KBM-7 (cell line): ENCODE measurements around the gene RCL1.
"Not testable (repeated sequence)": the region's sequence is repeated elsewhere in the genome, so short reads cannot be mapped to it uniquely, and the experiment has no call there.

Experiments
- DNase-seq: peaks from one replicate; pipeline ENCODE4 v3.0.0-alpha.2; 2015
- in situ Hi-C: fragments of 300-500 bp; cut with MboI; formaldehyde crosslinking; loops from 2 replicates; pipeline ENCODE4 v1.14.3; 2020; ENCODE audit warnings: low sequenced_read_pairs, low pct_unique_long_range_greater_than_20kb, mixed read lengths

Gene RCL1

DNA sequence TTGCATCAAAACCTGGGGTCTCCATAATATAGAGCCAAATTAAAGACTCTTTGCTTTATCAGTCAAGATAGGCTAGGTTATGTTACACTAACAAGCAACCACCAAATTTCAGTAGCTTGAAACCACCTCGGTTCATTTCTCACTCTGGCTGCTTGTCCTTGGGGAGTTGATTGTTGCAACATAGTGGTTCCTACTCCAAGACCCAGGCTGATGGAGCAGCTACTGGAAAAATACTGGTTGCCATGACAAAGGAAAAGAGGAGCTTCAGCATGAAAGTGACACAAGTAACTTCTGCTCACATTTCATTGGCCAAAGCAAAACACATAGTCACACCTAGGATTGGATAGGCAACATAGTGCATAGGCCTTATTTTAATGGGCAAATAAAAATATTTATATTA is 18.5 kb upstream of the RCL1 start:
- in situ Hi-C loops, result loop anchor here (25.0 kb wide), 4 partner anchors 213 to 813 kb away; partner anchors contain the start of genes INSL6, JAK2 and PLGRKT

DNA sequence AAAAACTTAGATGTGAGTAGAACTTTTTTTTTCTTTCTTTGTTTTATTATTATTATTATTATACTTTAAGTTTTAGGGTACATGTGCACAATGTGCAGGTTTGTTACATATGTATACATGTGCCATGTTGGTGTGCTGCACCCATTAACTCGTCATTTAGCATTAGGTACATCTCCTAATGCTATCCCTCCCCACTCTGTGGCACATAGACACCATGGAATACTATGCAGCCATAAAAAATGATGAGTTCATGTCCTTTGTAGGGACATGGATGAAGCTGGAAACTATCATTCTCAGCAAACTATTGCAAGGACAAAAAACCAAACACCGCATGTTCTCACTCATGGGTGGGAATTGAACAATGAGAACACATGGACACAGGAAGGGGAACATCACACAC is 17.8 kb upstream of the RCL1 start:
- in situ Hi-C loops, result loop anchor here (25.0 kb wide), 4 partner anchors 212 to 812 kb away; partner anchors contain the start of genes INSL6, JAK2 and PLGRKT
- DNase-seq, result not testable (repeated sequence)

More for the DNA sequence above, 18.5 kb upstream of the RCL1 start:
- no peak for DNase-seq

DNA sequence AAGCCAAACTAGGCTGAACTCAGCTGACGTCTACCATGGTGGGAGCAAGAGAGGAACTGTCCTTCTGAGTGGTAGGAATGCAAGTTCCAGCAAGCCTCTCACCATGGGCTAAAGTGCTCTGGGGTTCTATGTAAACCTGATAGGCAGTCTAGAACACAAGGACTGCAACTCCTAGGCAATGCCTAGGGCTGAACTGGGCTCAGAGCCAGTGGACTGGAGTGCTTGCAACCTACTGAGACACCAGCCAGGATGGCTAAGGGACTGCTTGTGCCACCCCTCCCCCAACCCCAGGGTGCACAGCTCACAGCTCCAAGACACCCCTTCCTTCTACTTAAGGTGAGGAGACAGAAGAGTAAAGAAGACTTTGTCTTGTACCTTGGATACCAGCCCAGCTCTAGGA is 12.1 kb upstream of the RCL1 start:
- in situ Hi-C loops, result no loop called here

DNA sequence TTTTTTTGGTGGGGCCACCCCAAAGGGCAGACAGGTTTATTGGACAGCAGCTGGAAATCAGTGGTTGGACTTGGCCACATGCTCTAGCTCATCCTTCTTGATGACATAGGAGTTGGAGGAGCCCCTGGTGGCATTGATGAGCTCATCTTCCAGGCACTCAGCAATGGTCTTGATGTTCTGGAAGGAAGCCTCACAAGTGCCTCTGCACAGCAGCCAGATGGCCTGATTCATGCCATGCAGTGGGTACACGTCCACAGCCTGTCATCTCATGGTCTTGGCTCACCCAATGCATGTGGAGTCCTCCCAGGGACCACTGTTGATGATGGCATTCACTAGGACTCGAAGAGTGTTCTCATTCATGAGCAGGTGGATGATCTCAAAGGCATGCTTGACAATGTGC is 11.3 kb upstream of the RCL1 start:
- no peak for DNase-seq
- in situ Hi-C loops, result no loop called here

More for the DNA sequence above, 12.1 kb upstream of the RCL1 start:
- no peak for DNase-seq

DNA sequence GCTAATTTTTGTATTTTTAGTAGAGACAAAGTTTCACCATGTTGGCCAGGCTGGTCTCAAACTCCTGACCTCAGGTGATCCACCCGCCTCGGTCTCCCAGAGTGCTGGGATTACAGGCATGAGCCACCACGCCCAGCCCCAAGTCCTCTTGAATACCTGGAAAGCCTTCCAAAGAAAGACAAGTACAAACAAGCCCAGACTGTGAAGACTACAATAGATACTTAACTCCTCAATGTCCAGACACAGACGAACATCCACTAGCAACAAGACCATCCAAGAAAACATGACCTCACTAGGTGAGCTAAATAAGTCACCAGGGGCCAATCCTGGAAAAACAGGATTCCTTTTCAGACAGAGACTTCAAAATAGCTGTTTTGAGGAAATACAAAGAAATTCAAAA is 9.6 kb upstream of the RCL1 start:
- in situ Hi-C loops, DNase-seq: not testable (repeated sequence)

DNA sequence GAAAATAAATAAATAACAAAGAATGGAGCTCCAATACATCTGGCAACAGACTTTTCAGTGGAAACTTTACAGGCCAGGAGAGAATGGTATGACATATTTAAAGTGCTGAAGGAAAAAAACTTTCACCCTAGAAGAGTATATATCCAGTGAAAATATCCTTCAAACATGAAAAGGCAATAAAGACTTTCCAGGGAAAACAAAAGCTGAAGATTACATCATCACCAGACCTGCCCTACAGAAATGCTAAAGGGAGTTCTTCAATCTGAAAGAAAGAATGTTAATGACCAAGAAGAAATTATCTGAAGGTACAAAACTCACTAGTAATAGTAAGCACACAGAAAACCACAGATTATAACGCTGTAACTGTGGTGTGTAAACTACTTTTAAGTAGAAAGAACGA is 8.3 kb upstream of the RCL1 start:
- no peak for DNase-seq
- in situ Hi-C loops, result no loop called here

DNA sequence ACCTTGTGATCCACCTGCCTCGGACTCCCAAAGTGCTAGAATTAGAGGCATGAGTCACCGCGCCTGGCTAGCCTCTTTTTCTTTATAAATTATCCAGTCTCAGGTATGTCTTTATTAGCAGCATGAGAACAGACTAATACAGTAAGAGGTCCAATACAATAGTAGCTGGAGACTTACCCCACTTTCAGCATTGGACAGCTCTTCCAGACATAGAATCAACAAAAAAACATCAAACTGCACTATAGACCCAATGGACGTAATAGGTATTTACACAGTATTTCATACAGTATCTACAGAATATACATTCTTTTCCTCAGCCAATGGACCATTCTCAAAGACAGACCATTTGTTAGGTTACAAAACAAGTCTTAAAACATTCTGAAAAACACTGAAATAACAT is 6.1 kb upstream of the RCL1 start:
- no peak for DNase-seq
- in situ Hi-C loops, result no loop called here

DNA sequence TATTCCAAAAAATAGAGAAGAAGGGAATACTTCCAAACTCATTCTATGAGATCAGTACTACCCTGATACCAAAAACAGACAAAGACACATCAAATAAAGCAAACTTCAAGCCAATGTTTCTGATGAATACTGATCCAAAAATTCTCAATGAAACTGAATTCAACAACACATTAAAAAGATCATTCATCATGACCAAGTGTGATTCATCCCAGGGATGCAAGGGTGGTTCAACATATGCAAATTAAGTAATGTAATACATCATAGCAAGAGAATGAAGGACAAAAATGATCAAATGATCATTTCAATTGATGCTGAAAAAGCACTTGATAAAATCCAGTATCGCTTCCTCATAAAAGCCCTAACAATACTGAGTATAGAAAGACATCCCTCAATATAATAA is 4.9 kb upstream of the RCL1 start:
- in situ Hi-C loops, result no loop called here

DNA sequence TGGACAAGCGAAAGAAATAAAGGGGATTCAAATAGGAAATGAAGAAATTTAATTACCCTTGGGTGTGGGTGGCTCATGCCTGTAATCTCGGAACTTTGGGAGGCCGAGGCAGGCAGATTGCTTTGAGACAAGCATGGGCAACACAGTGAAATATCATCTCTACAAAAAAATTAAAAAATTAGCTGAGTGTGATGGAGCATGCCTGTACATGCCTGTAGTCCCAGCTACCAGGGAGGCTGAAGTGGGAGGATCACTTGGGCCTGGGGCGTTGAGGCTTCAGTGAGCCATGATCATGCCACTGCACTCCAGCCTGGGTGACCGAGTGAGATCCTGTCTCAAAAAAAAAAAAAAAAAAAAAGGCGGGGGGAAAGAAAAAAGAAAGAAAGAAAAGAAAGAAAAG is 4.0 kb upstream of the RCL1 start:
- no peak for DNase-seq
- in situ Hi-C loops, result no loop called here

More for the DNA sequence above, 4.9 kb upstream of the RCL1 start:
- no peak for DNase-seq

DNA sequence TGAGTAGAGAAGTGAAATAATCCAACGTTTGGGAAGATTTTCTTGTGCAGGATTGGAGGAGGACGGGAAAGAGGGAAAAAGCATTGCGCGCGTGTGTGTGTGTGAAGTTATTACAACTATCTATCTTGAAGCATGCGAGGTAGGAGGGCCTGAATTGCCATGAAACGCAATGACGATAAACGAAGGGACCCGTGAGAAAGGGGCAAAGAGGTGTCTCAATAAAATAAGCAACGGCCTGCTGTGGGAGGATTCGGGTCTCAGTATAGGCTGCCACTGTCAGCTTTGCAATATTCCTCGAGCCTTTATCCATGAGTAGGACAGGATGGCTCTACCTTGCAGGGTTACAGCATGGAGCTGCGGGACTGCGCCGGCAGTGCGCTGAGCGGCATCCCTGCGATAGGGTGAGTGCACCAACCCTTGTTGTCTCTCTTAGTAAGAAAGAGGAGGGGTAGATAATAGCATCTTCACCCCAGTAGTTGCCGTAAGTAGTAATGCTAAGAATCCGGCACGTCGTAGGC is 631 bp upstream of the RCL1 start:
- in situ Hi-C loops, result no loop called here
- DNase-seq, result no peak

DNA sequence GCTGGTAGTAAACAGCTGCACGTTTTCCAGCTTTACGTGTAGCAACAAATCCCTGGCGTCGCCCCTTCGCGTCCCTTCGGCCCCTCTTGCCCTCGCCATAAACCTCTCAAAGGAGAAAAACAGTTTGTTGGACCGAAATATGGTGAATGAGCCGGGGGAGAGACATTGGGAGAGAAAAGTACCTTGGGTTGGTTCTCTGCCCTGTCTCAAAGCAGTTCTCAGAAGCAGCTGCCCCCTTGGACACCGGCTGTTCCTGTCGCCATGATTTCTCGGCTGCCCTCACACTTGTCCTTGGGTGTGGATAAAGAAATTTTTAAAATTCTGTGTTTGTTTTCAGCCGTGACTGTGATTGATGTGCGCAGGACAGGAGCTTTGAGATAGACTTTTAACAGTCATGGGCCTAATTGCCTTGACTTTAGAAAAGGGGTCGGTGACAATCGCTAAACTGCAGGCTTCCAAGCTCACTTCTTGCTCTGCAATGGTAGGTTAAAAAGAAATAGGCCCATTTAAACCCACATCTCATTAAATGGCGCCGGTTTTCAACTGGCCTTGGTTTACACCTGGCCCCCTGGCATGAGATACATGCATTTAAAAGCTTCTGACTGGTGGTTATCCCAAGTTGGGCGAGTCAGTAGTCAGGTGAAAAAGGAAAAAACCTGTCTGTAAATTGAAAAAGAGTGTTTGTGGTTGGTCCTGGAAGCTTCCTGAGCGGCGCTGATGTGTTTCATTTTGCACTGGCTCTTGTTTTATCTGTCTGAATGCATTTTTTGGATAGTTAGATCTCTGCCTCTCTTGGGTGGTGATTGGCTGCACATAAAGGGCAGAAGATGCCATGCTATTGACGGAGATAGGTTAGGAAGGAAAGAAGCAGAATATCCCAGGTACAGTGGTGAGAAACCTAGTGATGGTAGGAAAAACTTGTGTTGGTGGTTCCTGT is 983 bp downstream of the RCL1 start:
- in situ Hi-C loops, result no loop called here
- DNase-seq, result no peak

DNA sequence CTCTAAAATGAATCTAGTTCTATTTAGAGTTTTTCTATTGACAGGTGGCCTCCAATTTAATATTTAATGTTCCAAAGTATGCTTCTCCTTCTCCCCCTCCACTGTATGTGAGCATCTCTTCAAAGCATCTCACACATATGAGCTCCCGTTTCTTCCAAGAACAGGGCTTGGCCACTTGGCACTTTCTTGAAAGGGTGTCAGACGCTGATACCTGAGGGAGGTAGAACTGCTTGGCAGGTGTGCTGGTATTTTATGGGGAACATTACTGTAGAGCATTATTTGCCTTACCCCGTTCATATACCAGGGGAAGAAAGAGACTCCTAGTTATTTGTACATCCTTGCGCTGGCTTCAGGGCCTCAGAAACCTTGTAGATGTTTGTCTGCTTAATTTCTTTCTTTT is 1.9 kb downstream of the RCL1 start:
- DNase-seq, result no peak
- in situ Hi-C loops, result no loop called here

DNA sequence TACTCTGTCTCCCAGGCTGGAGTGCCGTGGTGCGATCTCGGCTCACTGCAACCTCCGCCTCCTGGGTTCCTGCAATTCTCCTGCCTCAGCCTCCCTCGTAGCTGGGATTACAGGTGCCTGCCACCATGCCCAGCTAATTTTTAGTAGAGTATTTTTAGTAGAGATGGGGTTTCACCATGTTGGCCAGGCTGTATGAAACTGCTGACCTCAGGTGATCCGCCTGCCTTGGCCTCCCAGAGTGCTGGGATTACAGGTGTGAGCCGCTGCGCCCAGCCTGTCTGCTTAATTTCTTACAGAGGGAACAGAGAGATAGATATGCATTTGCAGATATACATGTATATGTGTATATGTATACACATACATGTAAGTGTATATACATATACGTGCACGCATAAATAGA is 2.4 kb downstream of the RCL1 start:
- DNase-seq, in situ Hi-C loops: not testable (repeated sequence)

DNA sequence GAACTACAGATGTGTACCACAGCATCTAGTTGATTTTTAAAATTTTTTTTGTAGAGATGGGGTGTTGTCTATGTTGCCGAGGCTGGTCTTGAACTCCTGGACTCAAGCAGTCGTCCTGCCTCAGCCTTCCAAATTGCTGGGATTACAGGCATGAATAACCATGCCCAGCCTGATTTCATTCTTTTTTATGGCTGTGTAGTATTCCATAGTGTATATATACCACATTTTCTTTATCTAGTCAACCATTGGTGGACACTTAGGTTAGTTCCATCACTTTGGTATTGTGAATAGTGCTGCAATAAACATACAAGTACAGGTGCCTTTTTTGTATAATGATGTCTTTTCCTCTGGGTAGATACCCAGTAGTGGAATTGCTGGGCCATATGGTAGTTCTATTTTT is 3.8 kb downstream of the RCL1 start:
- in situ Hi-C loops, result no loop called here
- no peak for DNase-seq

DNA sequence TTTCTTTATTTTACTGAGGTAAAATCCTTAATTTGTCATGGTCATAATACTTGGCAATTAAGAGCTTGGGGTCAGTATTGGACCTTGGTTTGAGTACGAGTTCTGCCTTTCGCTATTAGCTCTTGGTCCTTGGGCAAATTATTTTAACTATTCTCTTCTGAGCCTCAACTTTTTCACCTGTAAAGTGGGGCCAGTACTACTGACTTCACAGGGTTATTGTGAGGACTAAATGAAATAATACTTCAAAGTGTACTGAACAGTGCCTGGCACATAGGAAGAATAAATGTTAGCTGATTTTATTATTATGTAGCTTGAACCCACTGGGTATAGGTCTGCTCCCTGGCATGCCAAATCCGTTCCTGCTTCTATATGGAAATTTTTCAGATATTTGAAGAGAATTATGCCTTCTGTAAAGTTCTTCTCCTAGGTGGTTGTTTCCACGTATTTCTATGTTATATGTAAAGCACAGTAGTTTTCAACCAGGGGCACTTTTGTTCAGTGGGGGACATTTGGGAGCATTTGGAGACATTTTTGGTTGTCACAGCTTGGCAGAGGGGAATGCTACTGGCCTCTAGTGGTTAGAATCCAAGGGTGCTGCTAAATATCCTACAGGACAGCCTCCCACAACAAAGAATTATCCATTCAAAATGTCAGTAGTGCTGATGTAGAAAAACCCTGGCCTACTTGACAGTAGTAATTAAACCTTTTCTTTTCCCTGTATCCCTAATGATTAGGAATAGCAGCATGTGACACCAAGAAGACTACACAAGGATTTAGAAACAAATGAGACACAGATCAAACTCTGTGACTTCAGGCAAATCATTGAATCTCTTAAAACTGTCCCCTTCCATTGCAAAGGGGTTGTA is 4.5 kb downstream of the RCL1 start:
- peak; percentile 67 for DNase-seq
- in situ Hi-C loops, result no loop called here

DNA sequence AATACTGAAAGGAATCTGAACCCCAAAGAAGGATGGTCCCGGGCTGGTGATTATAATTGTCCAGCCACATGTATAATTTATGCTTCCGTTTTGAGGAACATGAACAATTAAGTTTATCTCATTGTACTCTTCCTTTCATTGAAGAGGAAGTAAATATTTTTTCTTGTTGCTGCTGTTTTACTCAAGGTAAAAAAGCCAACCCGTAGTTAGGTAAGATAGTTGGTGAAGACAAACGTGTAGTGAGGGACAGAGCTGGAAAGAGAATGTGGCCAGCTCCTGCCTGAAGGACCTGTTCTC is 5.1 kb downstream of the RCL1 start:
- in situ Hi-C loops, result no loop called here

DNA sequence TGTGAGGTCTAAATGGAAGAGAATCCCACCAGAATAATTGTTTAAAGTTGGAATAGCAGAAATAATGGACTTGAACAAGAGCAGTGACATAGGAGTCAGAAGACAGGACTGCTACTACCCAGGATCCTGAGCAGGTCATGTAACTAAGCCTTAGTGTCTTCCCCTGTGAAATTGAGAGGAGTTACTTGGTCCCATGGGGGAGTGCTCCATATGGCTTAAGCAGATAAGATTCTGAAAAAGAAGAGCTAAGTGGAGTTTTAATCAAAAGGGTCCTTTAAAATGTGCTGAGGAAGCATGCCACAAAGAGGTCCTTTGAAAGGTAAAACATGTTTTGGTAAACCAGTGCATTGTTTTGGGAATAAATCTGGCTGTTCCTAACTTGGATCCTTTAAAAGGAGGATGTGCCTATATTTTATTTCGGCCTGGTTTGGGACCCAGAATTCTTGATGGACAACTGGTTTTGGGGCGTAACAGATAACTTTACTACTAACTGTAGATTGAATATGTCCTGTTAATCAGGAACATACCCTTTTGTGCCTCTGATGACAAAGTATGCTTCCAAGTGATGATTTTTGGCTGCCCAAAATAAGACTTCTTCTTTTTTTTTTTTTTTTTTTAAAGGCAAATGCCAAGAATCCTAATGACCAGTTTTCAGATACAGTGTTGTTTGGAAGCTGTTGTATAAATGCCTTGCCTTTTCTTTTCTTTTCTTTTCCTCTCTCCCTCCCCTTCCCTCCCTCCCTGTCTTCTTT is 5.7 kb downstream of the RCL1 start:
- peak; percentile 49 for DNase-seq
- in situ Hi-C loops, result no loop called here

More for the DNA sequence above, 5.1 kb downstream of the RCL1 start:
- peak; percentile 48 for DNase-seq

DNA sequence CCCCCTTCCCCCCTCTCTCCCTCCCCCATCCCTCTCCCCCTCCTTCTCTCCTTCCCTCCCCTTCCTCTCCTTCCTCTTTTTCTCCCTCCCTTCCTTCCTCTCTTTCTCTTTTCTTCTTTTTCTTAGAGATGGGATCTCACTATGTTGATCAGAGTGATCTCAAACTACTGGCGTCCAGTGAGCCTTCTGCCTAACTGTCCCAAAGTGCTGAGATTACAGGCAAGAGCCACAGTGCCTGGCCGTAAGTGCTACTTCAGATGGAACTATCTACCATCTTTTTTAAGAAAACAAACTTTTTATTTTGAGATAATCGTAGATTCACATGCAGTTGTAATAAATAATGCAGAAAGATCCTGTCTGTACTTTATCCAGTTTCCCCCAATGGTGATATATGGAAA is 6.3 kb downstream of the RCL1 start:
- in situ Hi-C loops, result no loop called here
- no peak for DNase-seq

DNA sequence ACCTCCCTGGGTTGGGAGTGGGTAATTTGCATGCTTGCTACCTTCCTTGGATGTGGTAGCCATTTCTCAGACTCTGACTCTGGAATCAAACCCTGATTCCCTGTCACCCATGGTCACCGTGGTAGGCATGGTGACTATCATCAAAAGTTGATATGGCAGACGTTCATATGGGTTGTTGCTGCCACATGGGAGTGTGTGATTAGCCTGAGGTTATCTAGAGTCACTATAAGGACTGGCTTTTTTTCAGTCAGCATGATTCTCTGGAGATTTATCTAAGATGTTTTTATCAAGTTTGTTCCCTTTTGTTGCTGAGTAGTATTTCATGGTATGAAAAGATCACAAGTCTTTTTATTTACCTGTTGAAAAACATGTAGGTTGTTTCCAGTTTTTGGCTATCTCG is 7.0 kb downstream of the RCL1 start:
- in situ Hi-C loops, result no loop called here
- DNase-seq, result no peak
